Measurements from ENCODE around the gene DOCK3.

The DOCK3 gene

GRCh38 chr3:51382947-51383578 lies 708.3 kb downstream of the DOCK3 start:
- Histone ChIP-seq H3K4me2 (peak overlapping the region; percentile 72; the same call in 1 of the 2 replicates), H3K27ac (no peak overlapping the region), H2AFZ (ENCODE audit: low read depth) (no peak overlapping the region), H3K4me1 (ENCODE audit: low read depth, poor library complexity, severe bottlenecking) (peaks cover 24% of the 10 kb centered on the region), H3K36me3 (ENCODE audit: insufficient read depth) (no peaks in the 10 kb centered on the region), H3K27me3 (ENCODE audit: insufficient read depth, low read depth) (no peaks in the 10 kb centered on the region), H4K20me1 (ENCODE audit: insufficient read depth) (no peaks in the 10 kb centered on the region), H3K9ac (no peak overlapping the region), H3K79me2 (ENCODE audit: insufficient read depth, low read depth) (peaks cover 37% of the 10 kb centered on the region), H3K4me3 (IDR thresholded peaks at IDR 0.05; ENCODE audit: insufficient read depth, low read depth, low read length) (no peak overlapping the region)
- no peak for TF ChIP-seq CTCF (conservative IDR thresholded peaks at IDR 0.05; ENCODE audit: low read depth, low read length)

- Histone ChIP-seq H3K79me2 (ENCODE audit: insufficient read depth, low read depth) (peaks cover 37% of the 10 kb centered on the region), H3K4me3 (IDR thresholded peaks at IDR 0.05; ENCODE audit: insufficient read depth, low read depth, low read length) (no peak overlapping the region), H3K4me1 (ENCODE audit: low read depth, poor library complexity, severe bottlenecking) (peaks cover 31% of the 10 kb centered on the region), H4K20me1 (ENCODE audit: insufficient read depth) (no peaks in the 10 kb centered on the region), H3K4me2 (peak overlapping the region; percentile 72), H3K27ac (peak overlapping the region; percentile 81), H2AFZ (ENCODE audit: low read depth) (peak overlapping the region; percentile 68), H3K36me3 (ENCODE audit: insufficient read depth) (no peaks in the 10 kb centered on the region), H3K27me3 (ENCODE audit: insufficient read depth, low read depth) (no peaks in the 10 kb centered on the region), H3K9ac (peak overlapping the region; percentile 89)
- TF ChIP-seq CTCF (conservative IDR thresholded peaks at IDR 0.05; ENCODE audit: low read depth, low read length): no peak
Observed at GRCh38 chr3:51384055-51384725, 709.5 kb downstream of the DOCK3 start.

- Histone ChIP-seq H2AFZ (ENCODE audit: low read depth) (peak within 1 kb of the TSS; percentile 68), H4K20me1 (ENCODE audit: insufficient read depth) (no peaks in the 10 kb centered on the region), H3K79me2 (ENCODE audit: insufficient read depth, low read depth) (peaks cover 37% of the 10 kb centered on the region), H3K4me2 (peak within 1 kb of the TSS; percentile 76), H3K27me3 (ENCODE audit: insufficient read depth, low read depth) (no peaks in the 10 kb centered on the region), H3K9ac (peak within 1 kb of the TSS; percentile 89), H3K4me3 (IDR thresholded peaks at IDR 0.05; ENCODE audit: insufficient read depth, low read depth, low read length) (no peak within 1 kb of the TSS), H3K4me1 (ENCODE audit: low read depth, poor library complexity, severe bottlenecking) (peaks cover 38% of the 10 kb centered on the region), H3K36me3 (ENCODE audit: insufficient read depth) (no peaks in the 10 kb centered on the region), H3K27ac (peak within 1 kb of the TSS; percentile 81)
- TF ChIP-seq CTCF (conservative IDR thresholded peaks at IDR 0.05; ENCODE audit: low read depth, low read length): no peak
Observed at GRCh38 chr3:51384726-51385473, 710.2 kb downstream of the DOCK3 start, which contains the start of gene MANF. Gene MANF, plus strand, starts transcription at chr3:51385291. Its CDS starts 52 bp downstream, at chr3:51385343.

GRCh38 chr3:51385621-51386091 lies 710.9 kb downstream of the DOCK3 start:
- Histone ChIP-seq H3K9ac (peak overlapping the region; percentile 39; the same call in 1 of the 2 replicates), H3K4me1 (ENCODE audit: low read depth, poor library complexity, severe bottlenecking) (peaks cover 38% of the 10 kb centered on the region), H3K27me3 (ENCODE audit: insufficient read depth, low read depth) (no peaks in the 10 kb centered on the region), H4K20me1 (ENCODE audit: insufficient read depth) (no peaks in the 10 kb centered on the region), H2AFZ (ENCODE audit: low read depth) (no peak overlapping the region), H3K27ac (no peak overlapping the region; the same call in 1 of the 2 replicates), H3K4me2 (peak overlapping the region; percentile 76), H3K36me3 (ENCODE audit: insufficient read depth) (no peaks in the 10 kb centered on the region), H3K4me3 (IDR thresholded peaks at IDR 0.05; ENCODE audit: insufficient read depth, low read depth, low read length) (no peak overlapping the region), H3K79me2 (ENCODE audit: insufficient read depth, low read depth) (peaks cover 37% of the 10 kb centered on the region)
- no peak for TF ChIP-seq CTCF (conservative IDR thresholded peaks at IDR 0.05; ENCODE audit: low read depth, low read length)

All from KMS-11 (cell line).